CD14-positive monocyte (primary cell): ENCODE results near the gene NUMB. TPM values are rescaled to one million over a fixed set of nuclear protein-coding genes. Genes with fewer than 3 reads are reported as not detected.

Source experiments
- DNase-seq, 3 donors: peaks; one replicate each; pipeline ENCODE4 v3.0.0-alpha.2; 2011 to 2022
- H2AFZ ChIP-seq: 2 replicates; pipeline ENCODE4 v1.6.0; 2012; ENCODE audit warnings: mild to moderate bottlenecking, low read depth, low read length, inconsistent platforms; ENCODE audit not compliant: insufficient read depth, poor library complexity, severe bottlenecking
- H3K27ac ChIP-seq, 2 donors: 1 replicate in 1 of 2; 2 replicates in 1 of 2; pipeline ENCODE4 v1.5.1; 2012 to 2013; ENCODE audit warnings: low read length in 2 of 2, control low read depth in 1 of 2, inconsistent platforms in 1 of 2, low read depth in 1 of 2, mild to moderate bottlenecking in 1 of 2
- H3K27me3 ChIP-seq, 2 donors: one replicate each; pipeline versions ENCODE4 v1.6.0 to v1.6.1; 2011 to 2013; ENCODE audit warnings: low read length in 2 of 2; ENCODE audit not compliant: control insufficient read depth in 2 of 2, insufficient read depth in 2 of 2
- H3K36me3 ChIP-seq, 2 donors: replicated peaks in 1 of 2; 1 replicate in 1 of 2; 2 replicates in 1 of 2; pipeline versions ENCODE4 v1.5.1 to v1.6.1; 2012 to 2013; ENCODE audit warnings: low read length in 2 of 2, control low read depth in 1 of 2, inconsistent platforms in 1 of 2, mild to moderate bottlenecking in 1 of 2; ENCODE audit not compliant: insufficient read depth in 2 of 2, control insufficient read depth in 1 of 2
- H3K4me1 ChIP-seq, 2 donors: 1 replicate in 1 of 2; 2 replicates in 1 of 2; pipeline versions ENCODE4 v1.5.1 to v1.6.1; 2012 to 2013; ENCODE audit warnings: low read length in 2 of 2, control low read depth in 1 of 2, inconsistent platforms in 1 of 2, mild to moderate bottlenecking in 1 of 2, moderate library complexity in 1 of 2; ENCODE audit not compliant: insufficient read depth in 2 of 2, control insufficient read depth in 1 of 2
- H3K4me2 ChIP-seq: replicated peaks from 2 replicates; pipeline ENCODE3; 2012; ENCODE audit warnings: low read length, moderate library complexity, mild to moderate bottlenecking; ENCODE audit not compliant: poor library complexity, severe bottlenecking; ENCODE audit errors: extremely low read depth
- H3K4me3 ChIP-seq, 3 experiments: fragments of 200-600 bp in 1 of 3; sonication (generic) in 1 of 3; replicated peaks in 1 of 3; 1 replicate in 2 of 3; 2 replicates in 1 of 3; pipeline ENCODE4 v1.5.1; 2011 to 2013; ENCODE audit warnings: low read length in 3 of 3, mild to moderate bottlenecking in 3 of 3, control low read depth in 2 of 3, low read depth in 2 of 3, inconsistent platforms in 1 of 3, moderate library complexity in 1 of 3
- H3K79me2 ChIP-seq: 2 replicates; pipeline ENCODE4 v1.6.0; 2012; ENCODE audit warnings: mild to moderate bottlenecking, control low read depth, inconsistent platforms, low read length, moderate library complexity; ENCODE audit not compliant: insufficient read depth
- H3K9ac ChIP-seq: 2 replicates; pipeline ENCODE4 v1.6.0; 2017; ENCODE audit warnings: low read length, mild to moderate bottlenecking; ENCODE audit not compliant: insufficient read depth, poor library complexity, severe bottlenecking
- H3K9me3 ChIP-seq, 2 donors: replicated peaks in 1 of 2; 1 replicate in 1 of 2; 2 replicates in 1 of 2; pipeline versions ENCODE4 v1.5.1 to v1.6.1; 2012 to 2013; ENCODE audit warnings: low read length in 2 of 2, control low read depth in 1 of 2; ENCODE audit not compliant: control insufficient read depth in 1 of 2, insufficient read depth in 1 of 2
- H4K20me1 ChIP-seq: 2 replicates; pipeline ENCODE4 v1.6.0; 2012; ENCODE audit warnings: mild to moderate bottlenecking, low read length, control low read depth, moderate library complexity; ENCODE audit not compliant: insufficient read depth
- H3K27ac Mint-ChIP-seq, 7 donors: one replicate each; pipeline ENCODE4 v1.8.0; 2020; ENCODE audit warnings: mild to moderate bottlenecking in 7 of 7, mixed read lengths in 7 of 7, moderate library complexity in 6 of 7, inconsistent platforms in 2 of 7
- H3K27me3 Mint-ChIP-seq, 3 donors: one replicate each; pipeline ENCODE4 v1.8.0; 2021 to 2022; ENCODE audit warnings: low read depth in 3 of 3, mild to moderate bottlenecking in 3 of 3, mixed read lengths in 3 of 3, moderate library complexity in 3 of 3, inconsistent platforms in 1 of 3
- H3K36me3 Mint-ChIP-seq, 2 donors: one replicate each; pipeline ENCODE4 v1.8.0; 2020; ENCODE audit warnings: mixed read lengths in 2 of 2, inconsistent platforms in 1 of 2, mild to moderate bottlenecking in 1 of 2
- H3K4me1 Mint-ChIP-seq: one replicate; pipeline ENCODE4 v1.8.0; 2020; ENCODE audit warnings: mild to moderate bottlenecking, mixed read lengths
- H3K4me3 Mint-ChIP-seq, 2 donors: one replicate each; pipeline ENCODE4 v1.8.0; 2020; ENCODE audit warnings: mild to moderate bottlenecking in 2 of 2, mixed read lengths in 2 of 2, moderate library complexity in 1 of 2
- H3K9me3 Mint-ChIP-seq, 7 donors: one replicate each; pipeline ENCODE4 v1.8.0; 2020 to 2022; ENCODE audit warnings: mixed read lengths in 7 of 7, mild to moderate bottlenecking in 6 of 7, moderate library complexity in 6 of 7, inconsistent platforms in 2 of 7
- CTCF ChIP-seq: fragments of 200-600 bp; IDR thresholded peaks from one replicate; pipeline ENCODE4 v1.8.0; 2022; ENCODE audit warnings: antibody characterized with exemption, mild to moderate bottlenecking
- WGBS: methylation state at CpG from one replicate; pipeline ENCODE4 v1.1.5; 2013; ENCODE audit warnings: missing lambda C conversion rate; ENCODE audit not compliant: insufficient coverage; 5-methylcytosine and 5-hydroxymethylcytosine counted together
- intact Hi-C, 2 donors: fragments of 100-400 bp; cut with micrococcal nuclease; formaldehyde crosslinking; loops; one replicate each; pipeline versions ENCODE4 v1.15.0 to v1.15.1; 2023
- polyA plus RNA-seq, 3 donors: library from polyadenylated mRNA; depleted of rRNA in 1 of 3; unstranded in 2 of 3; stranded (reverse) in 1 of 3; fragments of 300-500 nt in 2 of 3; fragments of >200 nt in 1 of 3; fragmentation: Illumina TruSeq in 2 of 3; gene quantifications; 1 replicate in 2 of 3; 2 replicates in 1 of 3; pipeline ENCODE4 v1.2.3, GENCODE V29; 2012 to 2021

NUMB gene
- polyA plus RNA-seq, 3 donors = 83.4 to 223 (median 126) TPM

GRCh38 chr14:73254247-73255004 lies 203.9 kb downstream of the NUMB start:
- intact Hi-C loops = no loop called here
- no peak overlapping the region for H3K4me3 ChIP-seq
- no peak overlapping the region for H2AFZ ChIP-seq
- Mint-ChIP-seq H3K27ac (no peak overlapping the region), H3K4me1 (no peaks in the 10 kb centered on the region), H3K36me3 (no peaks in the 10 kb centered on the region), H3K4me3 (no peak overlapping the region), H3K9me3 (peaks cover 0 to 2% (median 0%) of the 10 kb centered on the region in 7 donors), H3K27me3 (peaks cover 0 to 4% (median 1%) of the 10 kb centered on the region in 3 donors)
- H3K9ac ChIP-seq = no peak overlapping the region
- H3K79me2 ChIP-seq = no peaks in the 10 kb centered on the region
- 94% methylated on average over 28 of the region's 28 CpGs for WGBS
- H3K27ac ChIP-seq = no peak overlapping the region
- H4K20me1 ChIP-seq = no peaks in the 10 kb centered on the region
- no peaks in the 10 kb centered on the region for H3K36me3 ChIP-seq
- H3K4me2 ChIP-seq = no peak overlapping the region
- no peaks in the 10 kb centered on the region for H3K4me1 ChIP-seq
- no peak for TF ChIP-seq CTCF
- no peak for DNase-seq
- no peaks in the 10 kb centered on the region for H3K27me3 ChIP-seq
- H3K9me3 ChIP-seq = no peaks in the 10 kb centered on the region

- H3K4me1 ChIP-seq = no peaks in the 10 kb centered on the region
- H3K9ac ChIP-seq = no peak overlapping the region
- 94% methylated on average over 12 of the region's 12 CpGs for WGBS
- H3K36me3 Mint-ChIP-seq = no peaks in the 10 kb centered on the region
- H4K20me1 ChIP-seq = no peaks in the 10 kb centered on the region
- no peaks in the 10 kb centered on the region for H3K4me1 Mint-ChIP-seq
- no peaks in the 10 kb centered on the region for H3K79me2 ChIP-seq
- H3K36me3 ChIP-seq = no peaks in the 10 kb centered on the region
- no peaks in the 10 kb centered on the region for H3K27me3 ChIP-seq
- H3K4me3 ChIP-seq = no peak overlapping the region
- no peak overlapping the region for H3K4me3 Mint-ChIP-seq
- no peak overlapping the region for H2AFZ ChIP-seq
- no peak overlapping the region for H3K4me2 ChIP-seq
- no peak overlapping the region for H3K27ac ChIP-seq
- no peaks in the 10 kb centered on the region for H3K9me3 ChIP-seq
- no peak overlapping the region for H3K27ac Mint-ChIP-seq
- peaks cover 0 to 2% (median 0%) of the 10 kb centered on the region in 7 donors for H3K9me3 Mint-ChIP-seq
- DNase-seq = no peak
- intact Hi-C loops = no loop called here
- H3K27me3 Mint-ChIP-seq = peaks cover 0 to 4% (median 1%) of the 10 kb centered on the region in 3 donors
- no peak for TF ChIP-seq CTCF
These were observed 204.6 kb downstream of the NUMB start for GRCh38 chr14:73253721-73254120.
